OCI-LY3 (cell line): ENCODE results near the gene TRIM13.

Experiments
- H2AFZ ChIP-seq: fragments of 200-600, 300-600 bp; shearing (Covaris generic); 2 replicates; pipeline ENCODE4 v1.6.0; 2014; ENCODE audit warnings: antibody characterized with exemption, low read depth, low read length
- H3K27ac ChIP-seq: fragments of 200-600, 300-600 bp; sonication (generic); 2 replicates; pipeline ENCODE4 v1.5.1; 2014; ENCODE audit warnings: mild to moderate bottlenecking, low read length, moderate library complexity, mixed read lengths
- H3K27me3 ChIP-seq: fragments of 200-600, 300-600 bp; sonication (generic); 2 replicates; pipeline ENCODE4 v1.6.1; 2014; ENCODE audit warnings: low read depth, low read length, mixed read lengths
- H3K36me3 ChIP-seq: fragments of 200-600, 300-600 bp; sonication (generic); replicated peaks from 2 replicates; pipeline ENCODE3; 2014; ENCODE audit warnings: low read depth, low read length, mixed read lengths
- H3K4me1 ChIP-seq: fragments of 300-600, 200-600 bp; sonication (generic); 2 replicates; pipeline ENCODE4 v1.6.1; 2014; ENCODE audit warnings: low read length, mixed read lengths
- H3K4me2 ChIP-seq: fragments of 200-600, 300-600 bp; sonication (generic); 2 replicates; pipeline ENCODE4 v1.6.1; 2014; ENCODE audit warnings: low read length, mixed read lengths
- H3K4me3 ChIP-seq: fragments of 300-600, 200-600 bp; sonication (generic); 2 replicates; pipeline ENCODE4 v1.5.1; 2014; ENCODE audit warnings: antibody characterized with exemption, mild to moderate bottlenecking, low read length, moderate library complexity
- H3K79me2 ChIP-seq: fragments of 300-600, 200-600 bp; shearing (Covaris generic); 2 replicates; pipeline ENCODE4 v1.6.1; 2014; ENCODE audit warnings: mild to moderate bottlenecking, low read length, mixed read lengths
- H3K9ac ChIP-seq: fragments of 300-600, 200-600 bp; shearing (Covaris generic); 2 replicates; pipeline ENCODE4 v1.6.0; 2014; ENCODE audit warnings: mild to moderate bottlenecking, low read length, moderate library complexity
- H3K9me3 ChIP-seq: fragments of 200-600, 300-600 bp; shearing (Covaris generic); 2 replicates; pipeline ENCODE4 v1.6.1; 2014; ENCODE audit warnings: low read length, mixed read lengths; ENCODE audit not compliant: insufficient read depth
- H4K20me1 ChIP-seq: fragments of 200-600, 300-600 bp; sonication (generic); 2 replicates; pipeline ENCODE4 v1.6.1; 2016; ENCODE audit warnings: low read length, mixed read lengths; ENCODE audit not compliant: insufficient read depth
- EZH2phosphoT487 ChIP-seq: fragments of 200-600 bp; shearing (Covaris generic); IDR thresholded peaks from 2 replicates; pipeline ENCODE4 v1.6.1; 2018; ENCODE audit warnings: antibody characterized with exemption, mixed run types, low read depth
- TF ChIP-seq, protein P1 (sequence below): fragments of 200-600, 300-600 bp; sonication (generic); IDR thresholded peaks from 2 replicates; pipeline ENCODE4 v1.5.1; 2014; ENCODE audit warnings: antibody characterized with exemption, low read length, low read depth

The TRIM13 gene

DNA sequence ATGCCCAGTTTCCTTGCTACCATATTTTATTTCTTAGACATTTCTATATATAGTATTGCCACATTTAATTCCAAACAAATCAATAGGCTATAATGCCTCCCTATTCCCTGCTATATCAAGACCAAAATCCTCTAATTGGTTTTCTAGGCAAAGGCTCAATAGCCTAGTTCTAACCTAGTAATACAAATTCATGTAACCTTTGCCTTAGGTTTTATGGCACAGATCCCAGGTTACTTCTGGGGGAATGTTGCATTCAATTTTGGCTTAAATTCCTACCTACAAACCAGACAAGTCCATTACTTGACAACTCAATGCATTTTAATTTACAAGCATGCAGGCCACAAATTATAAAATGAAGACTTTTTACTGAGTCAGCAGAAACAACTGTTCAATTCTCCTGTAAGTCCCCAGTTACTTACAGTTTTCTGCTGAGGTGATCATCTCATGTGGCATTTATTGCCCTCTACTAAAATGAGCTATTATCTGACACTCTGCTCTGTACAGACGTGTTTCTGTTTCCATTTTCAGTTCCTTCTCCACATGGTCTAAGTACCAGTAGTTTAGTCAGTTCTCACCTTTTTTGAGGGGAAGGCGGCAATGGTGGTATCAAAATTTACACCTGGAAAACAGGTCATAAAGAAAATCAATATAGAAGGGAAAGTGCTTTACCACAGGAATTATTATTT lies 30.1 kb downstream of the TRIM13 start:
- Histone ChIP-seq H3K27me3 (no peaks in the 10 kb centered on the region), H4K20me1 (peaks cover 20% of the 10 kb centered on the region), H3K36me3 (peaks cover 32% of the 10 kb centered on the region), H3K79me2 (no peaks in the 10 kb centered on the region), H3K9ac (no peak overlapping the region), H3K4me3 (no peak overlapping the region), H2AFZ (no peak overlapping the region), H3K27ac (peak overlapping the region; percentile 13; the same call in 1 of the 2 replicates), H3K9me3 (no peaks in the 10 kb centered on the region), H3K4me2 (peak overlapping the region; percentile 45), H3K4me1 (peaks cover 35% of the 10 kb centered on the region)
- TF ChIP-seq, protein P1, sequence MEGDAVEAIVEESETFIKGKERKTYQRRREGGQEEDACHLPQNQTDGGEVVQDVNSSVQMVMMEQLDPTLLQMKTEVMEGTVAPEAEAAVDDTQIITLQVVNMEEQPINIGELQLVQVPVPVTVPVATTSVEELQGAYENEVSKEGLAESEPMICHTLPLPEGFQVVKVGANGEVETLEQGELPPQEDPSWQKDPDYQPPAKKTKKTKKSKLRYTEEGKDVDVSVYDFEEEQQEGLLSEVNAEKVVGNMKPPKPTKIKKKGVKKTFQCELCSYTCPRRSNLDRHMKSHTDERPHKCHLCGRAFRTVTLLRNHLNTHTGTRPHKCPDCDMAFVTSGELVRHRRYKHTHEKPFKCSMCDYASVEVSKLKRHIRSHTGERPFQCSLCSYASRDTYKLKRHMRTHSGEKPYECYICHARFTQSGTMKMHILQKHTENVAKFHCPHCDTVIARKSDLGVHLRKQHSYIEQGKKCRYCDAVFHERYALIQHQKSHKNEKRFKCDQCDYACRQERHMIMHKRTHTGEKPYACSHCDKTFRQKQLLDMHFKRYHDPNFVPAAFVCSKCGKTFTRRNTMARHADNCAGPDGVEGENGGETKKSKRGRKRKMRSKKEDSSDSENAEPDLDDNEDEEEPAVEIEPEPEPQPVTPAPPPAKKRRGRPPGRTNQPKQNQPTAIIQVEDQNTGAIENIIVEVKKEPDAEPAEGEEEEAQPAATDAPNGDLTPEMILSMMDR, result no peak
- TF ChIP-seq EZH2phosphoT487, result no peak

DNA sequence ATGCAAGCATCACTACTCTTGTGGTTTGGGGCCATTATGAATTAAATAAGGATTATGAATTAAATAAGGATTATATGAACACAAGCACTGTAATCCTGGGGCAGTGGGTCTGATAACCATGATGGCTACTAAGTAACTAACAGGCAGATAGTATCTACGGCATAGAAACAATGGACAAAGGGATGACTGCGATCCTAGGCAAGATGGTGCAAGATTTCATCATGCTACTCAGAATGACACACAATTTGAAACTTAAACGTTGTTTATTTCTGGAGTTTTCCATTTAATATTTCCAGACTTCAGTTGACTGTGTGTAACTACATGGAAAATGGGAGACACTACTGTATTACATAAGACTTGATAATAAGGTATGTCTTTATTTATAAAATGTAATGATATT lies 33.5 kb downstream of the TRIM13 start:
- no peak overlapping the region for H3K9ac ChIP-seq
- H3K9me3 ChIP-seq, result no peaks in the 10 kb centered on the region
- no peak overlapping the region for H3K4me2 ChIP-seq
- H3K27ac ChIP-seq, result no peak overlapping the region
- peaks cover 15% of the 10 kb centered on the region for H3K36me3 ChIP-seq
- no peak overlapping the region for H3K4me3 ChIP-seq
- peaks cover 24% of the 10 kb centered on the region for H4K20me1 ChIP-seq
- TF ChIP-seq, protein P1, result no peak
- no peak for TF ChIP-seq EZH2phosphoT487
- peaks cover 43% of the 10 kb centered on the region for H3K4me1 ChIP-seq
- no peaks in the 10 kb centered on the region for H3K79me2 ChIP-seq
- H3K27me3 ChIP-seq, result no peaks in the 10 kb centered on the region
- H2AFZ ChIP-seq, result no peak overlapping the region

DNA sequence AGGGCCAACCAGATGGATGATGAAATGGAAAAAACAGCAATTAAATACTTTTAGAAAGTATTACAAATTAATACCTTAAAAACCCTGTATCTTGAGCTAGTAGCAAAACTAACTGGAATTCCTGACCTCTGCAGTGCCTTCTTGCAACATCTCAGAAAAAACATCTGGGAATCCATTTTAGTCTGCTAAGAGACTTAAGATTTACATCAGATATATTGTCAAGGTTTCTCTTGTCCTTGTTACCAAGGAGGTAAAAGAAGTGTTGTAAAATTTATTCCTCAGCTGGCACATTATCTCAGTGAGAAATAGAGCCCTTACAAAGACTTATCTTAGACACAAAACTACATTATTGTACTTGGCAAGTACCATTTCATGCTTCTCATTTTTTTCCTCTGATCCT lies 36.9 kb downstream of the TRIM13 start:
- no peak overlapping the region for H3K9ac ChIP-seq
- peaks cover 12% of the 10 kb centered on the region for H3K4me1 ChIP-seq
- H2AFZ ChIP-seq, result no peak overlapping the region
- H3K4me2 ChIP-seq, result peak overlapping the region; percentile 2; the same call in 1 of the 2 replicates
- no peak for TF ChIP-seq EZH2phosphoT487
- TF ChIP-seq, protein P1, result no peak
- H3K9me3 ChIP-seq, result no peaks in the 10 kb centered on the region
- H3K27ac ChIP-seq, result no peak overlapping the region
- H3K36me3 ChIP-seq, result no peaks in the 10 kb centered on the region
- no peaks in the 10 kb centered on the region for H3K79me2 ChIP-seq
- H3K4me3 ChIP-seq, result no peak overlapping the region
- 0 out of 2 replicates have a peak, but pooled peaks cover 4% of the 10 kb centered on the region for H4K20me1 ChIP-seq
- H3K27me3 ChIP-seq, result no peaks in the 10 kb centered on the region

DNA sequence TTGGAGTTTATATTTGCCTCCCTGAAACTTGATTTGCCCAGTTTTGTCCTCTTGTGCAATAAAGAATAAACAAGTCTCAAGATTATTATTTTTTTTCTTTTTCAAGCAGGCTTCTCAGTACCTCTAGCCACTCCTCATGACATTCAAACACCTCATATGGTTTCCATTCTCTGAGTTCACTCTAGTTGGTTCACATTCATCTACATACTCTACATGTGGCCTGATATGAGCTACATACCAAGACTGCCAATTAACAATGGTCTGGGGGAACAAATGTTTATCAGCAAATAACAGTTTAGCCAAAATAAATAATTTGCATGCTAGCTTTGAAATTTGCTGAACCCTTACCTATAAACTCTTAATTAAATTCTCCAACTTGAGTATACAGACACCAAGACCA lies 40.9 kb downstream of the TRIM13 start:
- peaks cover 16% of the 10 kb centered on the region for H3K36me3 ChIP-seq
- H3K79me2 ChIP-seq, result no peaks in the 10 kb centered on the region
- H3K9ac ChIP-seq, result no peak overlapping the region
- no peak overlapping the region for H3K27ac ChIP-seq
- no peak overlapping the region for H3K4me3 ChIP-seq
- no peak overlapping the region for H2AFZ ChIP-seq
- H3K9me3 ChIP-seq, result no peaks in the 10 kb centered on the region
- no peaks in the 10 kb centered on the region for H3K27me3 ChIP-seq
- H4K20me1 ChIP-seq, result 0 out of 2 replicates have a peak, but pooled peaks cover 4% of the 10 kb centered on the region
- no peak overlapping the region for H3K4me2 ChIP-seq
- no peak for TF ChIP-seq EZH2phosphoT487
- TF ChIP-seq, protein P1, result no peak
- peaks cover 12% of the 10 kb centered on the region for H3K4me1 ChIP-seq
